Ascending aorta (tissue), 2 donors: Measurements from ENCODE around the gene TAT. TPM values are rescaled to one million over a fixed set of nuclear protein-coding genes. Genes with fewer than 3 reads are reported as not detected.

Source experiments
- DNase-seq, 2 donors: peaks; one replicate each; pipeline ENCODE4 v3.0.0-alpha.2; 2019; ENCODE audit warnings: low spot score in 2 of 2
- H3K27ac ChIP-seq, 2 donors: fragments of 200-600 bp; sonication (generic); one replicate each; pipeline ENCODE4 v1.5.1; 2016 to 2017; ENCODE audit warnings: mild to moderate bottlenecking in 1 of 2
- H3K27me3 ChIP-seq: fragments of 200-600 bp; sonication (generic); one replicate; pipeline ENCODE4 v1.5.1; 2017
- H3K36me3 ChIP-seq, 2 donors: fragments of 200-600 bp; sonication (generic); one replicate each; pipeline ENCODE4 v1.5.1; 2016
- H3K4me1 ChIP-seq, 2 donors: fragments of 200-600 bp; sonication (generic); one replicate each; pipeline ENCODE4 v1.5.1; 2016 to 2017; ENCODE audit warnings: mild to moderate bottlenecking in 1 of 2
- H3K4me3 ChIP-seq, 2 donors: fragments of 200-600 bp; sonication (generic); one replicate each; pipeline ENCODE4 v1.5.1; 2016 to 2017; ENCODE audit warnings: mild to moderate bottlenecking in 1 of 2
- H3K9me3 ChIP-seq, 2 donors: fragments of 200-600 bp; sonication (generic); one replicate each; pipeline ENCODE4 v1.5.1; 2016
- CTCF ChIP-seq, 3 experiments: fragments of 200-600 bp in 2 of 3; fragments of 450-650 bp in 1 of 3; sonication (generic) in 2 of 3; IDR thresholded peaks; one replicate each; pipeline ENCODE4 v1.5.1; 2016 to 2019; ENCODE audit warnings: antibody characterized with exemption in 3 of 3, mild to moderate bottlenecking in 1 of 3, moderate library complexity in 1 of 3
- intact Hi-C: fragments of 100-400 bp; cut with DNase I; formaldehyde crosslinking; loops from one replicate; pipeline ENCODE4 v1.15.1; 2023
- total RNA-seq: library from RNA; depleted of rRNA; stranded (reverse); fragments of >200 nt; gene quantifications from one replicate; pipeline ENCODE4 v1.1.0, GENCODE V29; 2016

TAT gene
- total RNA-seq, 1 donor from 2014 or later = 6.7 TPM

- no peaks in the 10 kb centered on the region for H3K9me3 ChIP-seq
- H3K36me3 ChIP-seq = no peaks in the 10 kb centered on the region
- intact Hi-C loops = no loop called here
- no peak for DNase-seq
- no peak overlapping the region for H3K27ac ChIP-seq
- H3K4me1 ChIP-seq = no peaks in the 10 kb centered on the region
- H3K27me3 ChIP-seq = no peaks in the 10 kb centered on the region
- no peak for TF ChIP-seq CTCF (IDR thresholded peaks at IDR 0.05)
- H3K4me3 ChIP-seq = no peak overlapping the region
These were observed 6.7 kb downstream of the TAT start for GRCh38 chr16:71570144-71570543.

GRCh38 chr16:71569621-71570020, 7.3 kb downstream of the TAT start:
- TF ChIP-seq CTCF (IDR thresholded peaks at IDR 0.05) = no peak
- intact Hi-C loops = loop anchor here (5.0 to 10.0 kb wide), 2 partner anchors 523 to 885 kb away; partner anchors contain the start of genes DHX38, MTSS2 and TXNL4B

GRCh38 chr16:71568551-71568950, 8.3 kb downstream of the TAT start:
- no peak overlapping the region for H3K27ac ChIP-seq
- DNase-seq = no peak
- H3K4me3 ChIP-seq = no peak overlapping the region
- intact Hi-C loops = loop anchor here (5.0 to 10.0 kb wide), 2 partner anchors 524 to 884 kb away; partner anchors contain the start of genes DHX38, MTSS2 and TXNL4B
- H3K36me3 ChIP-seq = no peaks in the 10 kb centered on the region
- no peaks in the 10 kb centered on the region for H3K27me3 ChIP-seq
- no peaks in the 10 kb centered on the region for H3K9me3 ChIP-seq
- peaks cover 0 to 4% of the 10 kb centered on the region in 2 donors for H3K4me1 ChIP-seq
- TF ChIP-seq CTCF (IDR thresholded peaks at IDR 0.05) = no peak

More at GRCh38 chr16:71569621-71570020, 7.3 kb downstream of the TAT start:
- Histone ChIP-seq H3K36me3 (no peaks in the 10 kb centered on the region), H3K27me3 (no peaks in the 10 kb centered on the region), H3K27ac (no peak overlapping the region), H3K4me1 (no peaks in the 10 kb centered on the region), H3K9me3 (no peaks in the 10 kb centered on the region), H3K4me3 (no peak overlapping the region)
- no peak for DNase-seq

GRCh38 chr16:71567931-71568330, 9.0 kb downstream of the TAT start:
- no peak for TF ChIP-seq CTCF (IDR thresholded peaks at IDR 0.05)
- DNase-seq = no peak
- H3K27ac ChIP-seq = no peak overlapping the region
- peaks cover 0 to 4% of the 10 kb centered on the region in 2 donors for H3K4me1 ChIP-seq
- no peak overlapping the region for H3K4me3 ChIP-seq
- H3K36me3 ChIP-seq = no peaks in the 10 kb centered on the region
- intact Hi-C loops = loop anchor here (5.0 to 10.0 kb wide), 2 partner anchors 524 to 883 kb away; partner anchors contain the start of genes DHX38, MTSS2 and TXNL4B
- H3K27me3 ChIP-seq = no peaks in the 10 kb centered on the region
- H3K9me3 ChIP-seq = no peaks in the 10 kb centered on the region

- no peak for DNase-seq
- no peak overlapping the region for H3K4me3 ChIP-seq
- no peak overlapping the region for H3K27ac ChIP-seq
- no peaks in the 10 kb centered on the region for H3K36me3 ChIP-seq
- peaks cover 0 to 4% of the 10 kb centered on the region in 2 donors for H3K4me1 ChIP-seq
- H3K27me3 ChIP-seq = no peaks in the 10 kb centered on the region
- no peak for TF ChIP-seq CTCF (IDR thresholded peaks at IDR 0.05)
- no peaks in the 10 kb centered on the region for H3K9me3 ChIP-seq
- intact Hi-C loops = loop anchor here (5.0 to 10.0 kb wide), 2 partner anchors 526 to 881 kb away; partner anchors contain the start of genes DHX38, MTSS2 and TXNL4B
These were observed 10.8 kb downstream of the TAT start for GRCh38 chr16:71565812-71566700.
